Measurements from ENCODE around the gene GYPC.
A peak's percentile ranks its signal among the peaks of the same experiment; 100 is the strongest.

Gene GYPC

DNA sequence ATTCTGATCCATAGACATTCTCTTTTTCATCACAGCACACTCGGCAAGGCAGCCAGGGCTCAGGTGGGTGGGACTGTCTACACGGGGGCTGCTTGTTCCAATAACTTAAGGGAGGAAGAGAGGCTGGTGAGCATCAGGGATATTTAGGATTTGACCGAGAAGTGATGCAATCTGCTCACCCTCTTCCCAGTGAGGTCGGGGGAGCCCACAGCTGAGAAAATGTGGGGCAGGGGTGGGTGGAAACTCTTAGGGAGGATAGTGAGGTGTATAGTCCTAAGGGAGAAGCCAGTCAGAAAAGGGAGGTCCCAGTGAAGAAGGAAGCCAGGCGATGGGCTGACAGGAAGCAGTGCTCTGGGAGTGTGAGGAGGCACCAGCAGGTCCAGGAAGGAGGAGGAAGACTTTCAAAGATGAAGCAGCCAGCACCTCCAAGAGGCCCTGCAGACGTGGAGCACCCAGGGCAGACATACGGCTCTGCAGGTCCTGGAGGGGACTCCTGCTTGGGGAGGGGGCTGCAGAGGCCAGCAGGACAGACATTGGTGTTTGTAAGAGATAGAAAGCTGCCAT lies 76.8 kb downstream of the GYPC start:
- DNase-seq: no peak

DNA sequence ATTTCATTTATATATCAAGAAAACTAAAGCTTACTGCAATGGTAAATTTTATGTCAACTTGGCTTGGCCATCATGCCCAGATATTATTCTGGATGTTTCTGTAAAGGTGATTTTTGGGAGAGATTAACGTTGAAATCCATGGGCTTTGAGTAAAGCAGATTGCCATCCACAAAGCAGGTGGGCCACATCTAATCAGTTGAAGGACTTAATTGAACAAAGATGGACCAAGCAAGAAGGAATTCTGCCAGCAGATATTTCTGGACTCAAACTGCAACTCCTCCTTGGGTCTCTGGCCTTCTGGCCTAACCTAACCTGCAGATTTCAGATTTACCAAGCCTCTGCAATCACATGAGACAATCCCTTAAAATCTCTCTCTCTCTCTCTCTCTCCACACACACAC lies 77.8 kb downstream of the GYPC start:
- no peak for DNase-seq

DNA sequence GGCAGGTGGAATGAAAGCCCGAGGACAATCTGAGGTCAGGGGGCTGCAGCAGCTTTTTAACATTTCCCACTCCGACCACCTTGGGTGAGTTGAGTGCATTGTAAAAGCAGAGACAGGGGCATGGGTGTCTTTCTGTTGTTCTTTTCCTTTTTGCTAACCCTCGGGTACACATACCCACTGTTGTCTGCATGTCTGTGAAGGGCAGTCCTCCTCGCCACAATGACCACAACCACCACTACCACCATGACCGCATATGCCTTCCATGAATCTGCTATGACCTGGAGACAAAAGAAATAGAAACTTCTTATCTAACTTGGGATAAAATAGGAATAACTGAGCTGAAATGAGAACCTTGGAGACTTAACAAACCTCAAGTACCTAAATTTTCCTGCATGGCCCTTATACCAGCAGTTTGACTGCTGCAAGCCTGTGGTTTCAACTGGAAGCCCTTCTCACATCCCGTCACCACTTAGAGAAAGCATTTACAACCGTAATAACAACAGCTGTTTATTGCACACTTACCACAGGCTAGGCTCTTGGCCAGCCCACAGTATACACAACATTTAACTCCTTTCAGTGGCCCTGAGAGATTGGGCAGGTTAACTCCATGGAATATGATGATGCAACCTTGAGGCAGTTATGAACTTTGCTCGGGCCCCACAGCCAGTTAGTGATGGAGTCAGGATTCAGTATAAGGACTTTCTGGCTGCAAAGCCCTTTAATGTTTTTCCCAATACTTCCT lies 80.3 kb downstream of the GYPC start:
- peak; percentile 18 for DNase-seq

DNA sequence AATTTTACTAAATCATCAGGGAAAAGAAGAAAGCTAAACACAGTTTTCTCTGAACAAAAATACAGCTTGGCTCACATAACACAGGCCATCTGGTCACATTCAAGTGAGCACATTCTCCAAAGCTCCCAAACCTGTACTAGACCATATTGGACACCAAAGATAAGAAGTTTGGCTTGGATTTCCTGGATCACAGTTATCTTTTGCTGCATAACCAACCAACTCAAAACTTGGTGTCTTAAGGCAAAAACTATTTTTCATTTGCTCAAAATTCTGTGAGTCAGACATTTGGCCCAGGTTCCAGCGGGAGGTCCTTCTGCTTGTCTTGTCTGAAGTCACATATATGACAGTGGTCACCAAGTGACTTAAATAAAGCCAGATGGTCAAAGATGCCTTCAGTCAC lies 83.2 kb downstream of the GYPC start:
- no peak for DNase-seq

DNA sequence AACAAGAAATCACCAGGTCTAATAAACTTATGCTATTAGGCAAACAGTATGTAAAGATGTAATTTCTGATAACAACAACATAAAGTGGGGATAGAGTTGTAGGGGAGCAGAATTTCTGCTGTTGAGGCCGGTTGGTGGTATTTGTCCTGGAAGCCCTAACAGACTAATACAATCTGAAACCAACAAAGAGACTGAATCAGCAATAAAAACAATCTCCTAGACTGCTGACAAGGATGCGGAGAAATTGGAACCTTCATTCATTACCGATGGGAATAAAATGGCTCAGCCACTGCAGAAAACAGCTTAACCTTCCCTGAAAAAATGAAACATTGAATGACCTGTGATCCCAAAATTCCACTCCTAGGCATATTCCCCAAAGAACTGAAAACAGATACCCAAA lies 88.7 kb downstream of the GYPC start:
- no peak for DNase-seq

Measured in fibroblast of skin of abdomen (primary cell).